Glutamatergic neuron (in vitro differentiated cells): ENCODE measurements around the gene HSD17B12. TPM values are rescaled to one million over a fixed set of nuclear protein-coding genes. Genes with fewer than 3 reads are reported as not detected.

ENCODE experiments used
- DNase-seq: peaks from one replicate; pipeline ENCODE4 v3.0.0; 2022
- H3K27ac Mint-ChIP-seq: one replicate; pipeline ENCODE4 v1.8.0; 2020; ENCODE audit warnings: mild to moderate bottlenecking, mixed read lengths, inconsistent platforms; ENCODE audit not compliant: unreplicated experiment
- H3K27me3 Mint-ChIP-seq: one replicate; pipeline ENCODE4 v1.8.0; 2020; ENCODE audit warnings: mild to moderate bottlenecking, moderate library complexity, mixed read lengths, inconsistent platforms; ENCODE audit not compliant: unreplicated experiment
- H3K36me3 Mint-ChIP-seq: one replicate; pipeline ENCODE4 v1.8.0; 2020; ENCODE audit warnings: mild to moderate bottlenecking, mixed read lengths, inconsistent platforms; ENCODE audit not compliant: unreplicated experiment
- H3K4me1 Mint-ChIP-seq: one replicate; pipeline ENCODE4 v1.8.0; 2020; ENCODE audit warnings: mild to moderate bottlenecking, low read depth, mixed read lengths, inconsistent platforms; ENCODE audit not compliant: unreplicated experiment
- H3K4me3 Mint-ChIP-seq: one replicate; pipeline ENCODE4 v1.8.0; 2020; ENCODE audit warnings: mild to moderate bottlenecking, mixed read lengths, inconsistent platforms; ENCODE audit not compliant: unreplicated experiment
- H3K9me3 Mint-ChIP-seq: one replicate; pipeline ENCODE4 v1.8.0; 2020; ENCODE audit warnings: mild to moderate bottlenecking, moderate library complexity, mixed read lengths, inconsistent platforms; ENCODE audit not compliant: unreplicated experiment
- total RNA-seq: library from RNA; stranded (reverse); fragmentation: NEBNext Ultra II Directional; extraction: Animal tissue kit (Norgen Biotek cat#: 25700); gene quantifications from one replicate; pipeline ENCODE4 v1.2.1, GENCODE V29; 2021; ENCODE audit not compliant: unreplicated experiment
- TF ChIP-seq, protein P1 (sequence below): fragments of 200-600 bp; sonication (generic); IDR thresholded peaks from one replicate; pipeline ENCODE4 v1.5.0; 2021; ENCODE audit not compliant: partially characterized antibody, unreplicated experiment

HSD17B12 gene
- total RNA-seq, 1 donor from 2014 or later: 140 TPM

- Mint-ChIP-seq H3K4me1 (no peaks in the 10 kb centered on the region), H3K9me3 (peaks cover 1% of the 10 kb centered on the region), H3K27me3 (no peaks in the 10 kb centered on the region), H3K4me3 (no peak overlapping the region), H3K36me3 (no peaks in the 10 kb centered on the region), H3K27ac (no peak overlapping the region)
- no peak for DNase-seq
- TF ChIP-seq, protein P1, sequence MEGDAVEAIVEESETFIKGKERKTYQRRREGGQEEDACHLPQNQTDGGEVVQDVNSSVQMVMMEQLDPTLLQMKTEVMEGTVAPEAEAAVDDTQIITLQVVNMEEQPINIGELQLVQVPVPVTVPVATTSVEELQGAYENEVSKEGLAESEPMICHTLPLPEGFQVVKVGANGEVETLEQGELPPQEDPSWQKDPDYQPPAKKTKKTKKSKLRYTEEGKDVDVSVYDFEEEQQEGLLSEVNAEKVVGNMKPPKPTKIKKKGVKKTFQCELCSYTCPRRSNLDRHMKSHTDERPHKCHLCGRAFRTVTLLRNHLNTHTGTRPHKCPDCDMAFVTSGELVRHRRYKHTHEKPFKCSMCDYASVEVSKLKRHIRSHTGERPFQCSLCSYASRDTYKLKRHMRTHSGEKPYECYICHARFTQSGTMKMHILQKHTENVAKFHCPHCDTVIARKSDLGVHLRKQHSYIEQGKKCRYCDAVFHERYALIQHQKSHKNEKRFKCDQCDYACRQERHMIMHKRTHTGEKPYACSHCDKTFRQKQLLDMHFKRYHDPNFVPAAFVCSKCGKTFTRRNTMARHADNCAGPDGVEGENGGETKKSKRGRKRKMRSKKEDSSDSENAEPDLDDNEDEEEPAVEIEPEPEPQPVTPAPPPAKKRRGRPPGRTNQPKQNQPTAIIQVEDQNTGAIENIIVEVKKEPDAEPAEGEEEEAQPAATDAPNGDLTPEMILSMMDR: peak; percentile 74
Observed at GRCh38 chr11:43825217-43825816, 144.8 kb downstream of the HSD17B12 start.

DNA sequence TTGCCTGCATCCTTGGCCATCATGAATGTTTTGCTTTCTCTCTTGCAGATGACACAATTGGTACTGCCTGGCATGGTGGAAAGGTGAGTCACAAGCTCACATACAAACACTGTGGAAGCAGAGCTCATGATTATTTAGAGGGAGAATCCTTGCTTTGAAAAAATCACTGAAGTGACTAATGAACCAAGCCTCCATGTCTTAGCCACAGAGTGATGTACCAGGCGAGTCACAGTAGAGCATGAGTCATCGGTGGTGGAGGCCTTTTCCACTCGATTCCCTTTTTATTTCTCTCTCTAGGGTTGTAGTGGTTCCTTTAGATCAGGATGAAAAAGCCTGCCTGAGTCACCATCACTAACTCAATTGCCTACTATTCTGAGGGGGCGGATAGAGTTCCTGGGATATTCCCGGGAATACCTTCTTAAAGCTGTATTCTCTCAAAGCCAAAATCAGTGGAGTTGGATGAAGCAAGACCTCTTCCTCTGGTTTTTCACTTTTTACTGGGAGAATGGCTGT lies 150.4 kb downstream of the HSD17B12 start:
- Mint-ChIP-seq H3K4me1 (peaks cover 7% of the 10 kb centered on the region), H3K27me3 (no peaks in the 10 kb centered on the region), H3K36me3 (no peaks in the 10 kb centered on the region), H3K9me3 (no peaks in the 10 kb centered on the region), H3K27ac (no peak overlapping the region), H3K4me3 (no peak overlapping the region)
- DNase-seq: no peak
- TF ChIP-seq, protein P1: no peak

DNA sequence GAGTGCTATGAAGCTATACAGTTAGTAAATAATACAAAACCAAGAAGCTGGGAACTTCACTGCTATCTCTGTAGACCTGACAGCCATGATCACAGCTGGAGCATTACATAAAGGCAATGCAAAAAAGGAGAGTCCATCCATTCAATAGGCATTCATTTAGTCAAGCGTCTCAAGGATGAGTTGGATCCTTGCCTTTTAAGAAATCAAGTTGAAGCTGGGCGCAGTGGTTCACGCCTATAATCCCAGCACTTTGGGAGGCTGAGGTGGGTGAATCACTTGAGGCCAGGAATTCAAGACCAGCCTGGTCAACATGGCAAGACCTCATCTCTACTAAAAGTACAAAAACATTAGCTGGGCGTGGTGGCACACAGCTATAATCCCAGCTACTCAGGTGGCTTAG lies 152.0 kb downstream of the HSD17B12 start:
- Mint-ChIP-seq H3K4me3 (no peak overlapping the region), H3K27me3 (no peaks in the 10 kb centered on the region), H3K4me1 (peaks cover 7% of the 10 kb centered on the region), H3K36me3 (no peaks in the 10 kb centered on the region), H3K27ac (no peak overlapping the region), H3K9me3 (no peaks in the 10 kb centered on the region)
- TF ChIP-seq, protein P1: no peak
- no peak for DNase-seq

DNA sequence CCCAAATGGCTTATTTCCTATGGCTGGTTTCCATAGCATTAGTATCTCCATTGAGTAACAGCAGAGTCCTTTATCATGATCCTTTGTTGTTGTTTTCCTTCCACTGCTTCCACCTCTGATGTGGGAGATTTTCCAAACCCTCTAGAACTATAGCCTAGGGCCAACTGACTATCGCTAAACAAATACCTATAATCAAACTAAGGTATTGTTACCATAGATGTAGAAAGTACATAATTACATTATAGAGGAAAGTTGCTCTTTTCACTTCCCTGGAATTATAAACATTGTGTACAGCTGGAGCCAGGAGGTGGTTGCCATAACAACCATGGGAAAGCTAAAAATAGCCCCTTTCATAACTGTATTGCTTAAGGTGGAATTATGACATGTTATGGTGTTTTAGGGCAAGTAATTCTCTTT lies 153.1 kb downstream of the HSD17B12 start:
- no peak for DNase-seq
- Mint-ChIP-seq H3K9me3 (no peaks in the 10 kb centered on the region), H3K27me3 (no peaks in the 10 kb centered on the region), H3K27ac (no peak overlapping the region), H3K36me3 (no peaks in the 10 kb centered on the region), H3K4me1 (peaks cover 7% of the 10 kb centered on the region), H3K4me3 (no peak overlapping the region)
- TF ChIP-seq, protein P1: no peak

DNA sequence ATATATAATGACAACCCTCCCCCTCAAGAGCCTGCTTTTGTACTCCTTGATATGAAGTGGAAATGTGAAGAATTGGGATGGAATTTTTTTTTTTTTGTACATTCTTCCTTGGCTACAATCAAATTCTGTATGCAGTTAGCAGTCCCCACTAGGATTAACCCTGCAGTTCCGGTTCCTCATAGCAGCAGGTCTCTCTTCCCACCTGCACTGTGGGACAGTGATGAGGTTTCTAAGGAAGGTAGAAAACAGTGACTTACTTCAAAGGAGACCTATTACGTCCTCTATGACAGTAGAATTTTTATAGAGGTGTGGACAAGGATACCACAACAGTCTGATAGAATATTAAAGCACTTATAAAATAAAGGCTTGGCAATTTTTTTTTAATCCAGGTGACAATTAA lies 153.7 kb downstream of the HSD17B12 start:
- no peak overlapping the region for H3K27ac Mint-ChIP-seq
- H3K27me3 Mint-ChIP-seq: no peaks in the 10 kb centered on the region
- no peaks in the 10 kb centered on the region for H3K9me3 Mint-ChIP-seq
- H3K4me3 Mint-ChIP-seq: no peak overlapping the region
- H3K4me1 Mint-ChIP-seq: peaks cover 7% of the 10 kb centered on the region
- TF ChIP-seq, protein P1: no peak
- DNase-seq: no peak
- H3K36me3 Mint-ChIP-seq: no peaks in the 10 kb centered on the region
